K562 (cell line): ENCODE results near the gene C1QTNF5. TPM values are rescaled to one million over a fixed set of nuclear protein-coding genes. Genes with fewer than 3 reads are reported as not detected.

Experiments
- ARID1B ChIP-seq: fragments of 450-650 bp; IDR thresholded peaks from 2 replicates; pipeline ENCODE4 v1.6.1; 2016; ENCODE audit warnings: antibody characterized with exemption, mild to moderate bottlenecking, inconsistent platforms
- BRCA1 ChIP-seq, 2 experiments: fragments of 450-650 bp in 1 of 2; sonication (generic) in 1 of 2; formaldehyde crosslinking in 1 of 2; IDR thresholded peaks; 2 replicates each; pipeline versions ENCODE4 v1.5.0 to v1.6.1; 2017 to 2020; ENCODE audit warnings: mild to moderate bottlenecking in 1 of 2, missing genetic modification reagents in 1 of 2
- E2F4 ChIP-seq: sonication (generic); formaldehyde crosslinking; IDR thresholded peaks from 2 replicates; pipeline ENCODE4 v1.8.0; 2022; ENCODE audit warnings: mild to moderate bottlenecking, low read depth, missing genetic modification reagents
- E2F8 ChIP-seq: fragments of 450-650 bp; IDR thresholded peaks from 2 replicates; pipeline ENCODE4 v1.7.1; 2018; ENCODE audit warnings: mild to moderate bottlenecking, low read depth; ENCODE audit not compliant: partially characterized antibody
- ELK1 ChIP-seq: sonication (generic); formaldehyde crosslinking; IDR thresholded peaks from 2 replicates; pipeline ENCODE4 v1.8.1; 2022; ENCODE audit warnings: missing genetic modification reagents
- EP300 ChIP-seq: IDR thresholded peaks from 2 replicates; pipeline ENCODE4 v1.6.1; 2012; ENCODE audit warnings: low read length, improper control_type of control experiment
- EP400 ChIP-seq: fragments of 450-650 bp; IDR thresholded peaks from 2 replicates; pipeline ENCODE4 v1.6.1; 2017; ENCODE audit warnings: antibody characterized with exemption, mild to moderate bottlenecking, moderate library complexity
- GTF2F1 ChIP-seq: IDR thresholded peaks from 2 replicates; pipeline ENCODE4 v1.6.1; 2011; ENCODE audit warnings: low read depth, low read length, improper control_type of control experiment
- HSF4 ChIP-seq: fragments of 250-450 bp; sonication (Bioruptor Pico); IDR thresholded peaks from 2 replicates; pipeline ENCODE4 v2.1.2; 2022; ENCODE audit warnings: mild to moderate bottlenecking, moderate library complexity, borderline replicate concordance
- IFI16 ChIP-seq: fragments of 250-450 bp; sonication (Bioruptor Pico); IDR thresholded peaks from 2 replicates; pipeline ENCODE4 v2.1.2; 2022; ENCODE audit warnings: mild to moderate bottlenecking, inconsistent platforms
- KHSRP ChIP-seq: fragments of 450-650 bp; IDR thresholded peaks from 2 replicates; pipeline ENCODE4 v1.6.1; 2017
- MEF2A ChIP-seq: IDR thresholded peaks from 2 replicates; pipeline ENCODE4 v1.6.1; 2011; ENCODE audit warnings: low read depth, mild to moderate bottlenecking, low read length, moderate library complexity; ENCODE audit not compliant: control insufficient read depth
- PCBP1 ChIP-seq: fragments of 200-400 bp; formaldehyde crosslinking; IDR thresholded peaks from 2 replicates; pipeline ENCODE4 v1.6.1; 2018; ENCODE audit warnings: mild to moderate bottlenecking, low read depth, low read length; ENCODE audit not compliant: poor library complexity, severe bottlenecking
- POLR2G ChIP-seq: fragments of 200-400 bp; formaldehyde crosslinking; IDR thresholded peaks from 2 replicates; pipeline ENCODE4 v1.6.1; 2017; ENCODE audit warnings: low read depth, mild to moderate bottlenecking, antibody characterized with exemption, low read length, moderate library complexity
- RAD21 ChIP-seq, 2 experiments: fragments of 250-450 bp in 1 of 2; fragments of 450-650 bp in 1 of 2; sonication (Bioruptor Pico) in 1 of 2; formaldehyde crosslinking in 1 of 2; IDR thresholded peaks in 1 of 2; conservative IDR thresholded peaks in 1 of 2; 2 replicates each; pipeline versions ENCODE4 v1.4.0 to v1.8.0; 2020 to 2022; ENCODE audit warnings: mild to moderate bottlenecking in 2 of 2, moderate library complexity in 1 of 2
- SAFB2 ChIP-seq: fragments of 200-400 bp; formaldehyde crosslinking; IDR thresholded peaks from 2 replicates; pipeline ENCODE4 v1.6.1; 2018; ENCODE audit warnings: borderline replicate concordance, low read length, low read depth, moderate library complexity; ENCODE audit not compliant: severe bottlenecking
- SMAD2 ChIP-seq: fragments of 150-350 bp; IDR thresholded peaks from 2 replicates; pipeline ENCODE4 v1.6.1; 2014; ENCODE audit warnings: low read depth, mild to moderate bottlenecking, low read length
- SMARCA5 ChIP-seq: fragments of 450-650 bp; IDR thresholded peaks from 2 replicates; pipeline ENCODE4 v1.6.1; 2016
- STAT5A ChIP-seq: IDR thresholded peaks from 2 replicates; pipeline ENCODE4 v1.6.1; 2012; ENCODE audit warnings: low read length, inconsistent platforms, borderline replicate concordance
- ZNF274 ChIP-seq: IDR thresholded peaks from 2 replicates; pipeline ENCODE4 v1.6.1; 2011; ENCODE audit warnings: low read depth, mild to moderate bottlenecking, low read length, moderate library complexity, borderline replicate concordance
- ZNF347 ChIP-seq: fragments of 450-650 bp; formaldehyde crosslinking; IDR thresholded peaks from 2 replicates; pipeline ENCODE4 v1.4.0; 2020; ENCODE audit warnings: low read depth, mild to moderate bottlenecking, moderate library complexity
- ZNF431 ChIP-seq: sonication (generic); formaldehyde crosslinking; IDR thresholded peaks from 2 replicates; pipeline ENCODE4 v1.8.0; 2022; ENCODE audit warnings: mild to moderate bottlenecking, missing genetic modification reagents
- polyA plus RNA-seq, 8 experiments: library from polyadenylated mRNA; depleted of rRNA in 4 of 8; stranded (reverse) in 5 of 8; unstranded in 3 of 8; fragments of >200 nt; fragmentation: Nextera tagmentation in 2 of 8; fragmentation: Illumina TruSeq in 1 of 8; extraction: Ambion mirVana in 2 of 8; extraction: Trizol in 1 of 8; gene quantifications; 2 replicates each; pipeline versions ENCODE4 v1.2.1 to v1.2.3, GENCODE V29; 2011 to 2014; ENCODE audit warnings: inconsistent platforms in 1 of 8, missing spikeins in 1 of 8
- total RNA-seq, 7 experiments: library from RNA; depleted of rRNA in 6 of 7; stranded (reverse); fragments of >200 nt in 6 of 7; fragmentation: Illumina TruSeq in 2 of 7; extraction: Trizol in 2 of 7; gene quantifications; 2 replicates each; pipeline versions ENCODE4 v1.2.1 to v1.2.3, GENCODE V29; 2011 to 2021; ENCODE audit warnings: low replicate concordance in 1 of 7

The C1QTNF5 gene
- total and polyA plus RNA-seq, 9 of the 15 experiments (the other 6 are each of a cell fraction or from before 2014, with no cell fraction given), result 0.07 to 0.76 (median 0.24) TPM; not detected in 1

- peak; percentile 39 for TF ChIP-seq POLR2G
- TF ChIP-seq BRCA1 (IDR thresholded peaks at IDR 0.05), result no peak
- TF ChIP-seq BRCA1 (CRISPR knock-in tag; IDR thresholded peaks at IDR 0.05), result no peak
- TF ChIP-seq MEF2A, result no peak
- no peak for TF ChIP-seq ZNF347 (CRISPR knock-in tag)
- TF ChIP-seq ELK1 (CRISPR knock-in tag), result no peak
- 0 out of 2 replicates have a peak, but pooled peaks have one; percentile 30 for TF ChIP-seq E2F4
- TF ChIP-seq GTF2F1, result no peak
- TF ChIP-seq RAD21 (CRISPR knock-in tag; conservative IDR thresholded peaks at IDR 0.05 in 1 of 2, IDR thresholded peaks at IDR 0.05 in 1 of 2), result peak; percentile 89 to 90
- TF ChIP-seq ZNF274, result no peak
- no peak for TF ChIP-seq SMAD2
- TF ChIP-seq ARID1B, result no peak
- TF ChIP-seq HSF4 (CRISPR knock-in tag), result no peak
- TF ChIP-seq E2F8, result peak; percentile 65
- TF ChIP-seq PCBP1, result no peak
- TF ChIP-seq EP300, result peak; percentile 29; the same call in 1 of the 2 replicates
- no peak for TF ChIP-seq STAT5A
- TF ChIP-seq ZNF431, result no peak
- no peak for TF ChIP-seq SAFB2
- TF ChIP-seq EP400, result no peak
- no peak for TF ChIP-seq SMARCA5
- no peak for TF ChIP-seq IFI16 (CRISPR knock-in tag)
- no peak for TF ChIP-seq KHSRP
These were observed 15.8 kb upstream of the C1QTNF5 start (continued) for GRCh38 chr11:119356349-119357031.
